HEK293T (cell line): Measurements from ENCODE around the gene TCF3.
"Not testable (repeated sequence)": the region's sequence is repeated elsewhere in the genome, so short reads cannot be mapped to it uniquely, and the experiment has no call there.

Experiments used
- CTCF ChIA-PET: fragments of 350-600 bp; formaldehyde crosslinking; extraction: SDS; loops from one replicate; lab custom pipeline; 2021; ENCODE audit warnings: antibody characterized with exemption, inconsistent platforms; lab: Yijun Ruan, JAX
- POLR2A ChIA-PET: fragments of 350-600 bp; formaldehyde crosslinking; extraction: SDS; loops from one replicate; lab custom pipeline; 2020; ENCODE audit warnings: antibody characterized with exemption, inconsistent platforms; lab: Yijun Ruan, JAX
- DNase-seq: peaks from one replicate; pipeline ENCODE4 v3.0.0; 2012; ENCODE audit warnings: mixed read lengths; ENCODE audit errors: extremely low spot score
- ARNT ChIP-seq: fragments of 450-650 bp; IDR thresholded peaks from 2 replicates; pipeline ENCODE4 v1.6.1; 2017; ENCODE audit warnings: mild to moderate bottlenecking
- BHLHE40 ChIP-seq: fragments of 450-650 bp; IDR thresholded peaks from 2 replicates; pipeline ENCODE4 v1.6.1; 2016; ENCODE audit warnings: mild to moderate bottlenecking, moderate library complexity, borderline replicate concordance
- CTBP1 ChIP-seq: fragments of 450-650 bp; IDR thresholded peaks from 2 replicates; pipeline ENCODE4 v1.6.1; 2016; ENCODE audit warnings: borderline replicate concordance
- ELF4 ChIP-seq: fragments of 450-650 bp; IDR thresholded peaks from 2 replicates; pipeline ENCODE4 v1.6.1; 2017; ENCODE audit warnings: antibody characterized with exemption
- FOXA1 ChIP-seq: fragments of 450-650 bp; IDR thresholded peaks from 2 replicates; pipeline ENCODE4 v1.6.1; 2016; ENCODE audit warnings: mild to moderate bottlenecking
- FOXK2 ChIP-seq: fragments of 450-650 bp; IDR thresholded peaks from 2 replicates; pipeline ENCODE4 v1.6.1; 2016; ENCODE audit warnings: mild to moderate bottlenecking
- FOXM1 ChIP-seq: fragments of 450-650 bp; IDR thresholded peaks from 2 replicates; pipeline ENCODE4 v1.6.1; 2017; ENCODE audit warnings: mild to moderate bottlenecking, borderline replicate concordance
- HDGF ChIP-seq: fragments of 450-650 bp; IDR thresholded peaks from 2 replicates; pipeline ENCODE4 v1.6.1; 2017; ENCODE audit warnings: antibody characterized with exemption, borderline replicate concordance
- L3MBTL2 ChIP-seq: fragments of 450-650 bp; conservative IDR thresholded peaks from 2 replicates; pipeline ENCODE4 v1.6.1; 2016; ENCODE audit warnings: mild to moderate bottlenecking
- LEF1 ChIP-seq: fragments of 450-650 bp; IDR thresholded peaks from 2 replicates; pipeline ENCODE4 v1.6.1; 2017; ENCODE audit warnings: mild to moderate bottlenecking, borderline replicate concordance
- NFRKB ChIP-seq: fragments of 450-650 bp; IDR thresholded peaks from 2 replicates; pipeline ENCODE4 v1.6.1; 2016; ENCODE audit warnings: mild to moderate bottlenecking, moderate library complexity
- PKNOX1 ChIP-seq: fragments of 450-650 bp; IDR thresholded peaks from 2 replicates; pipeline ENCODE4 v1.6.1; 2016
- SP1 ChIP-seq: fragments of 450-650 bp; IDR thresholded peaks from 2 replicates; pipeline ENCODE4 v1.6.1; 2017
- SUZ12 ChIP-seq: fragments of 450-650 bp; IDR thresholded peaks from 2 replicates; pipeline ENCODE4 v1.6.1; 2016; ENCODE audit warnings: mild to moderate bottlenecking
- TARDBP ChIP-seq: fragments of 450-650 bp; IDR thresholded peaks from 2 replicates; pipeline ENCODE4 v1.6.1; 2016
- ZNF384 ChIP-seq: fragments of 450-650 bp; IDR thresholded peaks from 2 replicates; pipeline ENCODE4 v1.6.1; 2016

TCF3 gene

GRCh38 chr19:1652471-1653299 lies at the start of gene TCF3:
TCF3 (minus strand) TSS chr19:1652615; CDS start chr19:1650248, 2,367 bp downstream.
- DNase-seq = peak; percentile 99
- ChIA-PET CTCF (interaction anchor here (1.1 kb wide), 1 partner anchor 106 kb away, joined by 3 read pairs; no protein-coding TSS in a partner anchor), POLR2A (interaction anchor here (1.0 kb wide), 1 partner anchor 12 kb away, joined by 3 read pairs; no protein-coding TSS in a partner anchor)
- TF ChIP-seq LEF1 (peak; percentile 83; the same call in 1 of the 2 replicates), ZNF384 (no peak), BHLHE40 (no peak), NFRKB (no peak; the same call in none of the 2 replicates), HDGF (no peak), PKNOX1 (peak; percentile 100), SP1 (peak; percentile 99), CTBP1 (no peak), TARDBP (peak; percentile 93), FOXK2 (no peak), ELF4 (no peak), FOXM1 (no peak; the same call in none of the 2 replicates), ARNT (peak; percentile 49; the same call in 1 of the 2 replicates), SUZ12 (no peak), FOXA1 (no peak), L3MBTL2 (no peak)

- POLR2A ChIA-PET = no interaction called here
- CTCF ChIA-PET = no interaction called here
- DNase-seq = no peak
- TF ChIP-seq LEF1 (no peak), TARDBP (no peak), FOXA1 (no peak), SP1 (no peak), L3MBTL2 (no peak), NFRKB (no peak), PKNOX1 (no peak), BHLHE40 (no peak), ZNF384 (no peak), SUZ12 (no peak), HDGF (no peak), ELF4 (no peak)
Measured at GRCh38 chr19:1700733-1701663, 48.6 kb upstream of the TCF3 start.

- ChIA-PET POLR2A (no interaction called here), CTCF (no interaction called here)
- TF ChIP-seq BHLHE40 (no peak), ARNT (no peak), FOXA1 (no peak), ZNF384 (no peak), SP1 (no peak)
- no peak for DNase-seq
Measured at GRCh38 chr19:1699998-1700732, 47.8 kb upstream of the TCF3 start.

GRCh38 chr19:1699386-1699785 lies 47.0 kb upstream of the TCF3 start:
- POLR2A ChIA-PET = no interaction called here
- no peak for DNase-seq
- no peak for TF ChIP-seq HDGF
- TF ChIP-seq NFRKB = no peak
- CTCF ChIA-PET = no interaction called here

- ChIA-PET CTCF (no interaction called here), POLR2A (no interaction called here)
- DNase-seq = no peak
- TF ChIP-seq HDGF = no peak
- TF ChIP-seq ELF4 = no peak
- TF ChIP-seq FOXA1 = no peak
- TF ChIP-seq FOXM1 = no peak
- TF ChIP-seq BHLHE40 = no peak
- TF ChIP-seq PKNOX1 = no peak
- TF ChIP-seq CTBP1 = no peak
- TF ChIP-seq TARDBP = no peak
- no peak for TF ChIP-seq ZNF384
- TF ChIP-seq LEF1 = no peak
- TF ChIP-seq SP1 = no peak
- no peak for TF ChIP-seq FOXK2
Measured at GRCh38 chr19:1698636-1699035, 46.2 kb upstream of the TCF3 start.

- DNase-seq, POLR2A ChIA-PET, CTCF ChIA-PET: not testable (repeated sequence)
Measured at GRCh38 chr19:1695481-1695880, 43.1 kb upstream of the TCF3 start.
